ENCODE results near the gene MPRIP.
"Not testable (repeated sequence)": the region's sequence is repeated elsewhere in the genome, so short reads cannot be mapped to it uniquely, and the experiment has no call there.

Gene MPRIP

GRCh38 chr17:17127730-17128291 lies 85.6 kb downstream of the MPRIP start:
- no peak for DNase-seq (ENCODE audit: low spot score)

GRCh38 chr17:17128476-17129075 lies 86.3 kb downstream of the MPRIP start:
- DNase-seq (ENCODE audit: low spot score): no peak

- no peak for DNase-seq (ENCODE audit: low spot score)
Measured at GRCh38 chr17:17129466-17129865, 87.2 kb downstream of the MPRIP start.

- no peak for DNase-seq (ENCODE audit: low spot score)
Measured at GRCh38 chr17:17130077-17130844, 88.0 kb downstream of the MPRIP start.

GRCh38 chr17:17131839-17132238 lies 89.6 kb downstream of the MPRIP start:
- no peak for DNase-seq (ENCODE audit: low spot score)

GRCh38 chr17:17132746-17133145 lies 90.5 kb downstream of the MPRIP start:
- DNase-seq (ENCODE audit: low spot score): no peak

- DNase-seq (ENCODE audit: low spot score): no peak
Measured at GRCh38 chr17:17134051-17134956, 92.0 kb downstream of the MPRIP start.

GRCh38 chr17:17134957-17135333 lies 92.7 kb downstream of the MPRIP start:
- no peak for DNase-seq (ENCODE audit: low spot score)

- DNase-seq (ENCODE audit: low spot score): not testable (repeated sequence)
Measured at GRCh38 chr17:17136221-17136620, 94.0 kb downstream of the MPRIP start.

GRCh38 chr17:17137731-17138585 lies 95.7 kb downstream of the MPRIP start:
- no peak for DNase-seq (ENCODE audit: low spot score)

GRCh38 chr17:17139972-17140589 lies 97.8 kb downstream of the MPRIP start:
- DNase-seq (ENCODE audit: low spot score): no peak

- DNase-seq (ENCODE audit: low spot score): peak; percentile 77
Measured at GRCh38 chr17:17140590-17140980, 98.3 kb downstream of the MPRIP start.

GRCh38 chr17:17141279-17141678 lies 99.0 kb downstream of the MPRIP start:
- DNase-seq (ENCODE audit: low spot score): no peak

- DNase-seq (ENCODE audit: low spot score): peak; percentile 74
Measured at GRCh38 chr17:17141860-17142552, 99.7 kb downstream of the MPRIP start.

GRCh38 chr17:17142556-17142955 lies 100.3 kb downstream of the MPRIP start:
- DNase-seq (ENCODE audit: low spot score): no peak

GRCh38 chr17:17143501-17143900 lies 101.2 kb downstream of the MPRIP start:
- DNase-seq (ENCODE audit: low spot score): no peak

GRCh38 chr17:17144061-17144460 lies 101.8 kb downstream of the MPRIP start:
- DNase-seq (ENCODE audit: low spot score): no peak

GRCh38 chr17:17144916-17145665 lies 102.8 kb downstream of the MPRIP start:
- DNase-seq (ENCODE audit: low spot score): no peak

GRCh38 chr17:17146786-17147406 lies 104.6 kb downstream of the MPRIP start:
- DNase-seq (ENCODE audit: low spot score): no peak
